Brain pericyte (primary cell): ENCODE data around the gene OPRL1.

Experiments
- DNase-seq: peaks from one replicate; pipeline ENCODE4 v3.0.0-alpha.2; 2012; ENCODE audit warnings: low read depth, low spot score

Gene OPRL1

GRCh38 chr20:64102647-64103354, 22.9 kb downstream of the OPRL1 start:
- no peak for DNase-seq

GRCh38 chr20:64103871-64104666, 24.2 kb downstream of the OPRL1 start:
- no peak for DNase-seq

- no peak for DNase-seq
Observed at GRCh38 chr20:64104667-64105451, 25.0 kb downstream of the OPRL1 start.

- no peak for DNase-seq
Observed at GRCh38 chr20:64105846-64106434, 26.1 kb downstream of the OPRL1 start.

GRCh38 chr20:64106435-64106961, 26.6 kb downstream of the OPRL1 start:
- no peak for DNase-seq

- no peak for DNase-seq
Observed at GRCh38 chr20:64106981-64107735, 27.3 kb downstream of the OPRL1 start, which contains the start of gene NPBWR2. TSS of gene NPBWR2 (minus strand) at chr20:64107565. CDS start at chr20:64106831, 734 bp downstream.

- no peak for DNase-seq
Observed at GRCh38 chr20:64107736-64108457, 28.0 kb downstream of the OPRL1 start.

- DNase-seq: no peak
Observed at GRCh38 chr20:64108731-64109681, 29.1 kb downstream of the OPRL1 start.

GRCh38 chr20:64109831-64110391, 30.0 kb downstream of the OPRL1 start:
- DNase-seq: no peak

GRCh38 chr20:64110411-64111068, 30.7 kb downstream of the OPRL1 start:
- DNase-seq: no peak

- DNase-seq: no peak
Observed at GRCh38 chr20:64111841-64112641, 32.2 kb downstream of the OPRL1 start.

GRCh38 chr20:64112691-64113443, 33.0 kb downstream of the OPRL1 start:
- DNase-seq: no peak

- DNase-seq: no peak
Observed at GRCh38 chr20:64113444-64113775, 33.5 kb downstream of the OPRL1 start.

- DNase-seq: no peak
Observed at GRCh38 chr20:64113796-64114355, 34.0 kb downstream of the OPRL1 start.

GRCh38 chr20:64114356-64114971, 34.6 kb downstream of the OPRL1 start:
- DNase-seq: no peak
